Airway epithelial cell (primary cell): Measurements from ENCODE around the gene SEMA4A. TPM values are rescaled to one million over a fixed set of nuclear protein-coding genes. Genes with fewer than 3 reads are reported as not detected.

ENCODE experiments used
- total RNA-seq: library from RNA; depleted of rRNA; stranded (reverse); fragments of >200 nt; gene quantifications from 2 replicates; pipeline ENCODE4 v1.2.3, GENCODE V29; 2015

Gene SEMA4A
- 7.6 and 16.6 TPM in 2 replicates for total RNA-seq

DNA sequence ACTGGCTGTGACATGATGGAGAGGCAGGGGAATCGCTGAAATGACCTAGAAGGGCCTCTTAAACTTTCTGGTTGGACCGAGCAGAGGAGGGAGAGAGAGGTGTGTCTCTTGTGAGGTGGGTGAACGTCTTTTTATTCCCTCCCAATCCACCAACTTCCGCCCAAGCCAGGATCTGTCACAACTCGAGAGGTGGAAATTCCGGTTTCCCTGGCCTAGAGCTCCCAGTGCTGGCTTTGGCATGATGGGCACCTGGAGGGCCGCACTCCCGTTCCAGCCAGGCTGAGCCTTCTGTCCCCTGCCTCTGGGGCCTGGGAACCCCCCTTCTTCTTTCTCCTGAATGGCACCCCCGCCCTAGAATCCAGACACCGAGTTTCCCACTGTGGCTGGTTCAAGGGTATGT lies at the start of gene SEMA4A:
Gene SEMA4A, plus strand, starts transcription at position 224 of the 400 bp plus-strand sequence. CDS start 994 bp downstream, outside the sequence.

DNA sequence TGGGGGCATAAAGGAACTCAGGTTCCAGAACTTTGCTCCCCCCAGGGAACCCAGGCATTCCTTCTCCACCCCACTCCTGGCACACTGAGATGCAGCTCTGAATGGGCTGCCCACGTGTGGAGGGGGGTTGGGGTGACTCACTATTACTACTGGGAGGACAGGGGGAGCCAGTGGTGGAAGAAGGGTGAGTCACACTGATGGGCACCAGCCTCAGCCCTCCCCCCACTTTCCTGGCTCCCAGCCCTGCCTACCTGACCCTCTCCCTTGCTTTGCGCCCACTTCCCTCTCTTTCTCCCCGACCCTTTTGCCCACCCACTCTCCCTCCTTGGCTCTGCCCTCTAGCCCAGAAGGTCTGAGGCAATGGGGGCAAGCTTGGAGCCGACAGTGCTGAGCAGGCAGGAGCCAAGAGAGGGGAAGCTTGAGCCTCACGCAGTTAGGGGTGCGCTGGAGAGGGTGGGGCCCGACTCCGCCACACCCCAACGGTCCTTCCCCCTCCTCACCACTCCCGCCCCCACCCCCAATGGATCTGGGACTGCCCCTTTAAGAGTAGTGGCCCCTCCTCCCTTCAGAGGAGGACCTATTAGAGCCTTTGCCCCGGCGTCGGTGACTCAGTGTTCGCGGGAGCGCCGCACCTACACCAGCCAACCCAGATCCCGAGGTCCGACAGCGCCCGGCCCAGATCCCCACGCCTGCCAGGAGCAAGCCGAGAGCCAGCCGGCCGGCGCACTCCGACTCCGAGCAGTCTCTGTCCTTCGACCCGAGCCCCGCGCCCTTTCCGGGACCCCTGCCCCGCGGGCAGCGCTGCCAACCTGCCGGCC lies 39.1 kb upstream of the SEMA4A start, which contains the start of gene LMNA:
Gene LMNA, plus strand, starts transcription at position 611 of the 818 bp plus-strand sequence. CDS start 208 bp downstream, outside the sequence.

GRCh38 chr1:156193488-156194299 lies 40.3 kb downstream of the SEMA4A start, which contains the start of gene SLC25A44:
TSS of gene SLC25A44 (plus strand) at chr1:156194104. CDS start at chr1:156199848, 5,744 bp downstream.

GRCh38 chr1:156212833-156213643 lies 59.7 kb downstream of the SEMA4A start, which contains the start of gene PMF1:
TSS of gene PMF1 (plus strand) at chr1:156213007. CDS start at chr1:156213016, 9 bp downstream.

Other genes starting within 250 kb of the SEMA4A start
- 30.2 and 32.4 TPM in 2 replicates for gene RIT1, start 242.2 kb upstream of the SEMA4A start, total RNA-seq
- gene KHDC4, start 219.2 kb upstream of the SEMA4A start, total RNA-seq: 11.8 and 23.5 TPM in 2 replicates
- not detected in 2 replicates for gene RXFP4, start 211.9 kb upstream of the SEMA4A start, total RNA-seq
- gene ARHGEF2, start 175.0 kb upstream of the SEMA4A start, total RNA-seq: 43.3 and 44.3 TPM in 2 replicates
- gene SSR2, start 132.6 kb upstream of the SEMA4A start, total RNA-seq: 355 and 375 TPM in 2 replicates
- gene UBQLN4, start 99.8 kb upstream of the SEMA4A start, total RNA-seq: 21.4 and 25.2 TPM in 2 replicates
- 103 and 130 TPM in 2 replicates for gene LAMTOR2, start 98.8 kb upstream of the SEMA4A start, total RNA-seq
- gene RAB25, start 92.4 kb upstream of the SEMA4A start, total RNA-seq: 206 and 251 TPM in 2 replicates
- gene MEX3A, start 71.1 kb upstream of the SEMA4A start, total RNA-seq: 3.3 and 7.6 TPM in 2 replicates
- gene LMNA, start 38.9 kb upstream of the SEMA4A start, total RNA-seq: 995 and 1,028 TPM in 2 replicates
- gene SLC25A44, start 40.5 kb downstream of the SEMA4A start, total RNA-seq: 9.2 and 13.0 TPM in 2 replicates
- gene PMF1, start 59.4 kb downstream of the SEMA4A start, total RNA-seq: 84.6 and 87.2 TPM in 2 replicates
- gene BGLAP, start 88.6 kb downstream of the SEMA4A start, total RNA-seq: 0.14 TPM in 1 of 2 replicates, not detected in the other
- gene PAQR6, start 94.5 kb downstream of the SEMA4A start, total RNA-seq: 0.60 and 0.71 TPM in 2 replicates
- gene SMG5, start 129.2 kb downstream of the SEMA4A start, total RNA-seq: 40.6 and 40.8 TPM in 2 replicates
- 37.5 and 38.2 TPM in 2 replicates for gene TMEM79, start 130.7 kb downstream of the SEMA4A start, total RNA-seq
- 28.6 and 42.5 TPM in 2 replicates for gene GLMP, start 142.1 kb downstream of the SEMA4A start, total RNA-seq
- gene VHLL, start 145.7 kb downstream of the SEMA4A start, total RNA-seq: not detected in 2 replicates
- gene CCT3, start 184.7 kb downstream of the SEMA4A start, total RNA-seq: 322 and 440 TPM in 2 replicates
- gene TSACC, start 184.9 kb downstream of the SEMA4A start, total RNA-seq: 2.4 TPM in 1 of 2 replicates, not detected in the other
- gene RHBG, start 215.6 kb downstream of the SEMA4A start, total RNA-seq: 0.14 TPM in 1 of 2 replicates, not detected in the other